H1 (cell line): Measurements from ENCODE around the gene HMMR. TPM values are rescaled to one million over a fixed set of nuclear protein-coding genes. Genes with fewer than 3 reads are reported as not detected.
A peak's percentile ranks its signal among the peaks of the same experiment; 100 is the strongest.

Experiments
- CTCF ChIA-PET: fragments of 300-600 bp; sonication (Branson Sonifier 250); formaldehyde crosslinking; loops from one replicate; lab custom pipeline; 2021; ENCODE audit not compliant: partially characterized antibody; lab: Charles Lee
- POLR2A ChIA-PET: fragments of 300-600 bp; sonication (Branson Sonifier 250); formaldehyde crosslinking; loops from one replicate; lab custom pipeline; 2021; ENCODE audit warnings: inconsistent platforms; ENCODE audit not compliant: partially characterized antibody; lab: Charles Lee
- DNase-seq, 2 experiments: peaks; one replicate each; pipeline versions ENCODE4 v3.0.0 to v3.0.0-alpha.2; 2010 to 2022; ENCODE audit warnings: low spot score in 2 of 2, low read depth in 1 of 2, mixed read lengths in 1 of 2
- FAIRE-seq: peaks from 2 replicates; lab custom pipeline; 2011; peaks lifted over from hg19 to GRCh38; lab: Jason Lieb, UNC
- H2AFZ ChIP-seq: 2 replicates; pipeline ENCODE4 v1.8.1; 2012; ENCODE audit warnings: low read length, inconsistent platforms
- H2AK5ac ChIP-seq: 2 replicates; pipeline ENCODE4 v1.6.1; 2013; ENCODE audit warnings: low read depth, low read length
- H2BK120ac ChIP-seq: replicated peaks from 2 replicates; pipeline ENCODE3; 2013; ENCODE audit warnings: low read depth, low read length, inconsistent platforms
- H2BK12ac ChIP-seq: 2 replicates; pipeline ENCODE4 v1.6.1; 2013; ENCODE audit warnings: low read depth, low read length
- H2BK15ac ChIP-seq: 2 replicates; pipeline ENCODE4 v1.6.1; 2013; ENCODE audit warnings: low read length
- H2BK20ac ChIP-seq: 2 replicates; pipeline ENCODE4 v1.6.1; 2013; ENCODE audit warnings: low read length
- H2BK5ac ChIP-seq: 2 replicates; pipeline ENCODE4 v1.6.1; 2013; ENCODE audit warnings: low read depth, low read length
- H3K14ac ChIP-seq: 2 replicates; pipeline ENCODE4 v1.6.1; 2013; ENCODE audit warnings: inconsistent platforms; ENCODE audit not compliant: insufficient read length
- H3K18ac ChIP-seq: 2 replicates; pipeline ENCODE4 v1.6.1; 2013; ENCODE audit warnings: low read length; ENCODE audit errors: extremely low read depth
- H3K23ac ChIP-seq: 2 replicates; pipeline ENCODE4 v1.6.1; 2013; ENCODE audit warnings: inconsistent platforms; ENCODE audit not compliant: insufficient read length
- H3K23me2 ChIP-seq: 2 replicates; pipeline ENCODE4 v1.6.1; 2013; ENCODE audit warnings: low read depth, low read length
- H3K27ac ChIP-seq: 2 replicates; pipeline ENCODE4 v1.6.1; 2011; ENCODE audit warnings: low read depth, low read length, inconsistent platforms
- H3K27me3 ChIP-seq, 4 experiments: replicated peaks in 1 of 4; 1 replicate in 1 of 4; 2 replicates in 3 of 4; pipeline versions ENCODE4 v1.6.1 to v1.8.1; 2011 to 2013; ENCODE audit warnings: low read length in 3 of 4, mild to moderate bottlenecking in 3 of 4, inconsistent platforms in 2 of 4, mixed read lengths in 2 of 4, moderate library complexity in 1 of 4; ENCODE audit not compliant: control insufficient read depth in 3 of 4, insufficient read depth in 3 of 4; ENCODE audit errors: extremely low read depth in 1 of 4
- H3K36me3 ChIP-seq, 4 experiments: 2 replicates each; pipeline versions ENCODE4 v1.6.1 to v1.8.1; 2011 to 2013; ENCODE audit warnings: mild to moderate bottlenecking in 4 of 4, low read length in 3 of 4, moderate library complexity in 2 of 4, control low read depth in 1 of 4, inconsistent platforms in 1 of 4; ENCODE audit not compliant: insufficient read depth in 4 of 4, control insufficient read depth in 2 of 4
- H3K4ac ChIP-seq: replicated peaks from 2 replicates; pipeline ENCODE3; 2013; ENCODE audit warnings: low read length, low read depth, mixed read lengths, inconsistent platforms; ENCODE audit not compliant: insufficient read length
- H3K4me1 ChIP-seq, 4 experiments: replicated peaks in 1 of 4; 1 replicate in 1 of 4; 2 replicates in 3 of 4; pipeline versions ENCODE4 v1.6.1 to v1.8.1; 2011 to 2013; ENCODE audit warnings: low read length in 3 of 4, inconsistent platforms in 2 of 4, mixed read lengths in 1 of 4; ENCODE audit not compliant: insufficient read depth in 4 of 4, control insufficient read depth in 3 of 4
- H3K4me2 ChIP-seq, 2 experiments: 2 replicates each; pipeline versions ENCODE4 v1.6.1 to v1.8.1; 2011 to 2013; ENCODE audit warnings: low read depth in 2 of 2, low read length in 2 of 2, control low read depth in 1 of 2, inconsistent platforms in 1 of 2, mild to moderate bottlenecking in 1 of 2; ENCODE audit not compliant: insufficient read depth in 1 of 2
- H3K4me3 ChIP-seq, 4 experiments: fragments of 200-600, 300-600 bp in 1 of 4; sonication (generic), shearing (Covaris generic), sonication (Bioruptor Twin) in 1 of 4; 2 replicates each; pipeline versions ENCODE4 v1.5.1 to v1.8.1; 2011 to 2016; ENCODE audit warnings: low read length in 4 of 4, low read depth in 3 of 4, control low read depth in 2 of 4, inconsistent platforms in 2 of 4, mild to moderate bottlenecking in 2 of 4, mixed read lengths in 1 of 4, moderate library complexity in 1 of 4; ENCODE audit not compliant: insufficient read depth in 2 of 4; ENCODE audit errors: extremely low read depth in 1 of 4
- H3K56ac ChIP-seq: replicated peaks from 2 replicates; pipeline ENCODE3; 2013; ENCODE audit warnings: low read depth, mild to moderate bottlenecking, mixed read lengths, low read length, inconsistent platforms; ENCODE audit not compliant: insufficient read length
- H3K79me1 ChIP-seq: 2 replicates; pipeline ENCODE4 v1.6.1; 2013; ENCODE audit warnings: low read depth, low read length, control low read depth
- H3K79me2 ChIP-seq, 2 experiments: 2 replicates each; pipeline versions ENCODE4 v1.6.1 to v1.8.1; 2012 to 2013; ENCODE audit warnings: low read length in 2 of 2, mild to moderate bottlenecking in 2 of 2, inconsistent platforms in 1 of 2; ENCODE audit not compliant: insufficient read depth in 2 of 2, control insufficient read depth in 1 of 2
- H3K9ac ChIP-seq, 4 experiments: replicated peaks in 1 of 4; 1 replicate in 1 of 4; 2 replicates in 3 of 4; pipeline versions ENCODE4 v1.6.1 to v1.8.1; 2011 to 2013; ENCODE audit warnings: low read depth in 3 of 4, low read length in 3 of 4, control low read depth in 2 of 4, mild to moderate bottlenecking in 2 of 4, moderate library complexity in 2 of 4, inconsistent platforms in 1 of 4; ENCODE audit errors: extremely low read depth in 1 of 4
- H3K9me3 ChIP-seq, 2 experiments: 2 replicates each; pipeline versions ENCODE4 v1.6.1 to v1.8.1; 2012 to 2013; ENCODE audit warnings: mild to moderate bottlenecking in 2 of 2, moderate library complexity in 2 of 2, control low read depth in 1 of 2, inconsistent platforms in 1 of 2, low read depth in 1 of 2, low read length in 1 of 2, mixed read lengths in 1 of 2; ENCODE audit not compliant: insufficient read depth in 2 of 2
- H4K20me1 ChIP-seq, 2 experiments: replicated peaks in 1 of 2; 2 replicates each; pipeline versions ENCODE3 to v1.8.1; 2011 to 2013; ENCODE audit warnings: inconsistent platforms in 2 of 2, low read length in 2 of 2, mild to moderate bottlenecking in 1 of 2; ENCODE audit not compliant: insufficient read depth in 2 of 2, control insufficient read depth in 1 of 2
- H4K5ac ChIP-seq: 2 replicates; pipeline ENCODE4 v1.6.1; 2013; ENCODE audit warnings: low read length, low read depth, mixed read lengths, inconsistent platforms; ENCODE audit not compliant: insufficient read length
- H4K8ac ChIP-seq: 2 replicates; pipeline ENCODE4 v1.8.0; 2013; ENCODE audit warnings: mild to moderate bottlenecking, moderate library complexity, low read length, inconsistent platforms; ENCODE audit not compliant: insufficient read depth; ENCODE audit errors: extremely low read depth
- H4K91ac ChIP-seq: replicated peaks from 2 replicates; pipeline ENCODE3; 2013; ENCODE audit warnings: low read length, mixed read lengths, inconsistent platforms; ENCODE audit not compliant: insufficient read length
- ASH2L ChIP-seq: fragments of 200-600, 300-600 bp; sonication (generic); IDR thresholded peaks from one replicate; pipeline ENCODE4 v1.7.1; 2017; ENCODE audit warnings: low read length
- BCL11A ChIP-seq, 2 experiments: IDR thresholded peaks; one replicate each; pipeline ENCODE4 v1.6.1; 2011; ENCODE audit warnings: low read depth in 2 of 2, low read length in 2 of 2, mild to moderate bottlenecking in 2 of 2
- CEBPB ChIP-seq: IDR thresholded peaks from 2 replicates; pipeline ENCODE4 v1.6.1; 2012; ENCODE audit warnings: low read depth, low read length
- JUND ChIP-seq: IDR thresholded peaks from 2 replicates; pipeline ENCODE4 v1.6.1; 2011; ENCODE audit warnings: mild to moderate bottlenecking, improper control_type of control experiment, low read length
- KDM1A ChIP-seq: fragments of 200-600, 300-600 bp; sonication (generic); IDR thresholded peaks from 2 replicates; pipeline ENCODE4 v1.7.1; 2016; ENCODE audit warnings: mild to moderate bottlenecking, low read length, borderline replicate concordance
- NRF1 ChIP-seq: IDR thresholded peaks from 2 replicates; pipeline ENCODE4 v1.6.1; 2011; ENCODE audit warnings: mild to moderate bottlenecking, low read depth, low read length, improper control_type of control experiment
- POLR2A ChIP-seq, 2 experiments: IDR thresholded peaks; 1 replicate in 1 of 2; 2 replicates in 1 of 2; pipeline ENCODE4 v1.6.1; 2011; ENCODE audit warnings: low read depth in 2 of 2, low read length in 2 of 2, mild to moderate bottlenecking in 2 of 2; ENCODE audit errors: control extremely low read depth in 1 of 2
- RNF2 ChIP-seq: fragments of 200-900, 300-1000 bp; sonication (generic); IDR thresholded peaks from 2 replicates; pipeline ENCODE4 v1.7.1; 2016; ENCODE audit warnings: borderline replicate concordance, low read depth, mild to moderate bottlenecking, antibody characterized with exemption, low read length; ENCODE audit not compliant: poor library complexity, severe bottlenecking; ENCODE audit errors: missing control alignments
- SRF ChIP-seq: IDR thresholded peaks from 2 replicates; pipeline ENCODE4 v1.6.1; 2011; ENCODE audit warnings: mild to moderate bottlenecking, low read depth, low read length, moderate library complexity
- SUZ12 ChIP-seq: fragments of 200-600 bp; sonication (generic); IDR thresholded peaks from 2 replicates; pipeline ENCODE4 v1.6.1; 2012; ENCODE audit warnings: mild to moderate bottlenecking, inconsistent platforms, low read length, moderate library complexity, mixed read lengths
- TBP ChIP-seq: IDR thresholded peaks from 2 replicates; pipeline ENCODE4 v1.6.1; 2011; ENCODE audit warnings: low read depth, low read length, improper control_type of control experiment
- WGBS, 2 experiments: shearing (Covaris generic) in 1 of 2; methylation state at CpG; one replicate each; pipeline versions ENCODE4 v1.1.6 to v1.1.7; 2013 to 2015; ENCODE audit warnings: low lambda C conversion rate in 2 of 2, mixed read lengths in 2 of 2, inconsistent platforms in 1 of 2, low coverage in 1 of 2, missing lambda C conversion rate in 1 of 2; ENCODE audit not compliant: insufficient replicate concordance in 2 of 2, insufficient coverage in 1 of 2, insufficient read length in 1 of 2; ENCODE audit errors: extremely low coverage in 1 of 2, missing lambda C conversion rate in 1 of 2; 5-methylcytosine and 5-hydroxymethylcytosine counted together
- polyA plus RNA-seq, 7 experiments: library from polyadenylated mRNA; depleted of rRNA in 3 of 7; stranded (reverse) in 5 of 7; unstranded in 2 of 7; fragments of >200 nt in 5 of 7; fragments of 200-250 nt in 2 of 7; gene quantifications; 1 replicate in 5 of 7; 2 replicates in 1 of 7; 4 replicates in 1 of 7; pipeline versions ENCODE4 v1.2.1 to v1.2.3, GENCODE V29; 2011 to 2013; ENCODE audit warnings: missing spikeins in 2 of 7, mixed read lengths in 2 of 7
- total RNA-seq: library from RNA; stranded (reverse); fragmentation: NEBNext Ultra II Directional; extraction: Animal tissue kit (Norgen Biotek cat#: 25700); gene quantifications from 2 replicates; pipeline ENCODE4 v1.2.1, GENCODE V29; 2021

Gene HMMR
- total and polyA plus RNA-seq, 2 of the 8 experiments (the other 6 are each of a cell fraction or from before 2014, with no cell fraction given) = 17.5 to 77.3 TPM

GRCh38 chr5:163506726-163507125 is 46.3 kb downstream of the HMMR start:
- WGBS, 2 experiments = 66% methylated on average over 8 of the region's 8 CpGs; no CpG with 5 or more reads in 1 of the 2 experiments
- POLR2A ChIA-PET = interaction anchor here (0.8 to 0.9 kb wide), 3 partner anchors 13 to 69 kb away, joined by 4 to 7 read pairs (median 4); partner anchors contain the start of genes CCNG1, HMMR and NUDCD2
- Histone ChIP-seq H4K91ac (no peak overlapping the region), H2BK120ac (no peak overlapping the region), H3K18ac (no peak overlapping the region), H3K4me1 (peaks cover 0 to 9% (median 5%) of the 10 kb centered on the region in 4 experiments; a peak in 4 of 7 replicates), H3K4me3 (peak overlapping the region; percentile 67 to 98 (median 89)), H2AFZ (no peak overlapping the region), H2BK20ac (no peak overlapping the region), H3K27me3 (no peaks in the 10 kb centered on the region), H2BK12ac (no peak overlapping the region), H2BK5ac (no peak overlapping the region), H3K23me2 (peaks cover 12% of the 10 kb centered on the region), H3K9me3 (no peaks in the 10 kb centered on the region), H4K8ac (no peak overlapping the region), H4K20me1 (peaks cover 14 to 31% of the 10 kb centered on the region in 2 experiments), H3K36me3 (peaks cover 0 to 1% (median under 1%) of the 10 kb centered on the region in 4 experiments; a peak in 2 of 8 replicates), H3K79me1 (no peaks in the 10 kb centered on the region), H2BK15ac (no peak overlapping the region), H3K9ac (peak overlapping the region in 3 of 4 experiments; percentile 59 to 94 (median 85); a peak in 2 of 7 replicates), H2AK5ac (no peak overlapping the region), H3K79me2 (peaks cover 28 to 80% of the 10 kb centered on the region in 2 experiments), H3K4ac (no peak overlapping the region), H3K56ac (no peak overlapping the region), H3K23ac (no peak overlapping the region), H3K14ac (no peak overlapping the region), H4K5ac (no peak overlapping the region), H3K4me2 (peak overlapping the region; percentile 90 to 100), H3K27ac (no peak overlapping the region)
- CTCF ChIA-PET = interaction anchor here (0.6 to 1.4 kb wide), 3 partner anchors 15 to 22 kb away, joined by 3 to 4 read pairs (median 3); no protein-coding TSS in a partner anchor
- DNase-seq = no peak
- no peak for FAIRE-seq
- TF ChIP-seq SUZ12 = no peak
- TF ChIP-seq TBP = no peak
- TF ChIP-seq ASH2L = no peak
- no peak for TF ChIP-seq JUND
- TF ChIP-seq POLR2A (IDR thresholded peaks at IDR 0.05; ENCODE audit: control extremely low read depth in 1 of 2, low read depth in 2 of 2, low read length in 2 of 2) = no peak
- no peak for TF ChIP-seq BCL11A (IDR thresholded peaks at IDR 0.05; ENCODE audit: low read depth in 2 of 2, low read length in 2 of 2)
- no peak for TF ChIP-seq NRF1
- no peak for TF ChIP-seq RNF2
- TF ChIP-seq KDM1A = no peak
- no peak for TF ChIP-seq SRF
- no peak for TF ChIP-seq CEBPB
